Neural cell (in vitro differentiated cells): ENCODE measurements around the gene C1orf105. TPM values are rescaled to one million over a fixed set of nuclear protein-coding genes. Genes with fewer than 3 reads are reported as not detected.
"Not testable (repeated sequence)": the region's sequence is repeated elsewhere in the genome, so short reads cannot be mapped to it uniquely, and the experiment has no call there.

Experiments used
- H2AFZ ChIP-seq: fragments of 200-600, 300-800 bp; sonication (generic), shearing (Covaris generic); 2 replicates; pipeline ENCODE4 v1.6.0; 2014; ENCODE audit warnings: low read depth, mild to moderate bottlenecking, antibody characterized with exemption, low read length, moderate library complexity
- H3F3A ChIP-seq: fragments of 200-600 bp; shearing (Covaris generic); 2 replicates; pipeline ENCODE4 v1.6.1; 2016; ENCODE audit warnings: mild to moderate bottlenecking, moderate library complexity, mixed read lengths, antibody characterized with exemption, low read length; ENCODE audit not compliant: insufficient read depth, poor library complexity, severe bottlenecking
- H3K27ac ChIP-seq: fragments of 200-600, 300-800 bp; sonication (generic), shearing (Covaris generic); 2 replicates; pipeline ENCODE4 v1.5.1; 2014; ENCODE audit warnings: mild to moderate bottlenecking, low read length, moderate library complexity
- H3K27me3 ChIP-seq: fragments of 300-800, 200-600 bp; sonication (generic), shearing (Covaris generic); 2 replicates; pipeline ENCODE4 v1.6.0; 2014; ENCODE audit warnings: mild to moderate bottlenecking, low read depth, low read length, moderate library complexity; ENCODE audit not compliant: insufficient read depth
- H3K36me3 ChIP-seq: fragments of 300-800, 200-600 bp; sonication (generic), shearing (Covaris generic); 2 replicates; pipeline ENCODE4 v1.5.1; 2014; ENCODE audit warnings: mild to moderate bottlenecking, antibody characterized with exemption, low read length, moderate library complexity; ENCODE audit not compliant: insufficient read depth
- H3K4me2 ChIP-seq: fragments of 300-800, 200-600 bp; sonication (generic), shearing (Covaris generic); 2 replicates; pipeline ENCODE4 v1.6.0; 2014; ENCODE audit warnings: mild to moderate bottlenecking, low read length
- H3K4me3 ChIP-seq: fragments of 300-800, 200-600 bp; sonication (generic), shearing (Covaris generic); 2 replicates; pipeline ENCODE4 v1.5.1; 2014; ENCODE audit warnings: mild to moderate bottlenecking, low read length, moderate library complexity
- H3K79me2 ChIP-seq: fragments of 200-600 bp; shearing (Covaris generic); replicated peaks from 2 replicates; pipeline ENCODE4 v1.6.0; 2014; ENCODE audit warnings: mild to moderate bottlenecking, low read length, moderate library complexity; ENCODE audit not compliant: insufficient read depth
- H3K9ac ChIP-seq: fragments of 300-800, 200-600 bp; sonication (generic), shearing (Covaris generic); 2 replicates; pipeline ENCODE4 v1.6.1; 2016; ENCODE audit warnings: mild to moderate bottlenecking, low read length, mixed read lengths
- H3K9me2 ChIP-seq: fragments of 200-600 bp; shearing (Covaris generic); 2 replicates; pipeline ENCODE4 v1.6.1; 2016; ENCODE audit warnings: mild to moderate bottlenecking, low read length, mixed read lengths; ENCODE audit not compliant: insufficient read depth
- H3K9me3 ChIP-seq: fragments of 200-600, 300-800 bp; sonication (generic), shearing (Covaris generic); 2 replicates; pipeline ENCODE4 v1.6.1; 2016; ENCODE audit warnings: mild to moderate bottlenecking, mixed run types, low read length, moderate library complexity, mixed read lengths
- H4K20me1 ChIP-seq: fragments of 200-600 bp; shearing (Covaris generic); 2 replicates; pipeline ENCODE4 v1.6.1; 2016; ENCODE audit warnings: mild to moderate bottlenecking, mixed run types; ENCODE audit not compliant: insufficient read depth
- CTCF ChIP-seq: fragments of 450-650 bp; IDR thresholded peaks from 2 replicates; pipeline ENCODE4 v1.5.1; 2014; ENCODE audit warnings: antibody characterized with exemption, mild to moderate bottlenecking, moderate library complexity; ENCODE audit not compliant: poor library complexity, severe bottlenecking
- EP300 ChIP-seq: fragments of 450-650 bp; conservative IDR thresholded peaks from 2 replicates; pipeline ENCODE4 v1.6.1; 2014; ENCODE audit warnings: antibody characterized with exemption, mild to moderate bottlenecking, moderate library complexity; ENCODE audit not compliant: poor library complexity, severe bottlenecking
- EZH2 ChIP-seq: fragments of 200-600, 300-800 bp; shearing (Covaris generic), sonication (generic); IDR thresholded peaks from 2 replicates; pipeline ENCODE4 v1.6.1; 2014; ENCODE audit warnings: antibody characterized with exemption, low read length, borderline replicate concordance, mild to moderate bottlenecking; ENCODE audit not compliant: insufficient read depth, poor library complexity, severe bottlenecking
- MXI1 ChIP-seq: fragments of 450-650 bp; conservative IDR thresholded peaks from 2 replicates; pipeline ENCODE4 v1.6.1; 2014; ENCODE audit warnings: antibody characterized with exemption, mild to moderate bottlenecking; ENCODE audit not compliant: poor library complexity, severe bottlenecking
- POLR2AphosphoS5 ChIP-seq: IDR thresholded peaks from 2 replicates; pipeline ENCODE4 v1.6.1; 2012
- RAD21 ChIP-seq: fragments of 450-650 bp; conservative IDR thresholded peaks from 2 replicates; pipeline ENCODE4 v1.6.1; 2014; ENCODE audit warnings: antibody characterized with exemption, mild to moderate bottlenecking, moderate library complexity
- REST ChIP-seq: IDR thresholded peaks from 2 replicates; pipeline ENCODE4 v1.6.1; 2012; ENCODE audit warnings: borderline replicate concordance
- SMC3 ChIP-seq: fragments of 450-650 bp; conservative IDR thresholded peaks from 2 replicates; pipeline ENCODE4 v1.6.1; 2014; ENCODE audit warnings: antibody characterized with exemption, mild to moderate bottlenecking, moderate library complexity; ENCODE audit not compliant: poor library complexity
- TAF1 ChIP-seq: IDR thresholded peaks from 2 replicates; pipeline ENCODE4 v1.6.1; 2012; ENCODE audit warnings: low read depth
- polyA plus RNA-seq: library from polyadenylated mRNA; depleted of rRNA; stranded (reverse); fragments of >200 nt; gene quantifications from 2 replicates; pipeline ENCODE4 v1.2.3, GENCODE V29; 2014

Gene C1orf105
- polyA plus RNA-seq, 1 donor from 2014 or later: not detected

GRCh38 chr1:172494166-172494565 lies 73.7 kb downstream of the C1orf105 start:
- Histone ChIP-seq H3K9ac (no peak overlapping the region), H3K9me3 (no peaks in the 10 kb centered on the region), H3K9me2 (no peaks in the 10 kb centered on the region), H4K20me1 (no peaks in the 10 kb centered on the region), H3K79me2 (no peaks in the 10 kb centered on the region), H3K27me3 (no peaks in the 10 kb centered on the region), H3F3A (no peaks in the 10 kb centered on the region), H3K27ac (no peak overlapping the region), H3K36me3 (no peaks in the 10 kb centered on the region), H2AFZ (no peak overlapping the region), H3K4me3 (no peak overlapping the region), H3K4me2 (no peak overlapping the region)
- TF ChIP-seq EP300: no peak
- no peak for TF ChIP-seq MXI1
- no peak for TF ChIP-seq POLR2AphosphoS5
- no peak for TF ChIP-seq EZH2
- no peak for TF ChIP-seq TAF1

- not testable (repeated sequence) for H4K20me1 ChIP-seq, H2AFZ ChIP-seq, H3K9me3 ChIP-seq
Observed at GRCh38 chr1:172496127-172496526, 75.6 kb downstream of the C1orf105 start.

GRCh38 chr1:172496678-172497077 lies 76.2 kb downstream of the C1orf105 start:
- H3K79me2 ChIP-seq: no peaks in the 10 kb centered on the region
- no peaks in the 10 kb centered on the region for H3K9me2 ChIP-seq
- H2AFZ ChIP-seq: no peak overlapping the region
- H3K4me2 ChIP-seq: no peak overlapping the region
- no peaks in the 10 kb centered on the region for H3K27me3 ChIP-seq
- H3K9me3 ChIP-seq: no peaks in the 10 kb centered on the region
- no peak overlapping the region for H3K9ac ChIP-seq
- no peak overlapping the region for H3K4me3 ChIP-seq
- TF ChIP-seq TAF1: no peak
- no peak for TF ChIP-seq CTCF
- no peak for TF ChIP-seq POLR2AphosphoS5
- TF ChIP-seq RAD21: no peak
- TF ChIP-seq MXI1: no peak
- TF ChIP-seq REST: no peak
- no peak for TF ChIP-seq SMC3
- no peak for TF ChIP-seq EP300
- TF ChIP-seq EZH2: no peak
- H4K20me1 ChIP-seq: no peaks in the 10 kb centered on the region
- no peaks in the 10 kb centered on the region for H3F3A ChIP-seq
- no peaks in the 10 kb centered on the region for H3K36me3 ChIP-seq
- H3K27ac ChIP-seq: no peak overlapping the region

More at GRCh38 chr1:172496127-172496526, 75.6 kb downstream of the C1orf105 start:
- not testable (repeated sequence) for H3K27me3 ChIP-seq, H3K4me2 ChIP-seq, H3K9ac ChIP-seq, H3K4me3 ChIP-seq, H3K79me2 ChIP-seq, H3K27ac ChIP-seq, H3F3A ChIP-seq, H3K36me3 ChIP-seq, H3K9me2 ChIP-seq
